GM12865 (cell line): ENCODE results near the gene UBAP1L.

Experiments
- DNase-seq: peaks from one replicate; pipeline ENCODE4 v3.0.0; 2010; ENCODE audit warnings: low read depth
- H3K4me3 ChIP-seq: 2 replicates; pipeline ENCODE4 v1.5.1; 2011; ENCODE audit warnings: mild to moderate bottlenecking, low read depth, low read length, control low read depth
- TF ChIP-seq, protein P1 (sequence below): IDR thresholded peaks from 2 replicates; pipeline ENCODE4 v1.5.1; 2011; ENCODE audit warnings: low read length, control low read depth, low read depth, inconsistent platforms; ENCODE audit not compliant: insufficient read depth; ENCODE audit errors: missing control alignments

The UBAP1L gene

DNA sequence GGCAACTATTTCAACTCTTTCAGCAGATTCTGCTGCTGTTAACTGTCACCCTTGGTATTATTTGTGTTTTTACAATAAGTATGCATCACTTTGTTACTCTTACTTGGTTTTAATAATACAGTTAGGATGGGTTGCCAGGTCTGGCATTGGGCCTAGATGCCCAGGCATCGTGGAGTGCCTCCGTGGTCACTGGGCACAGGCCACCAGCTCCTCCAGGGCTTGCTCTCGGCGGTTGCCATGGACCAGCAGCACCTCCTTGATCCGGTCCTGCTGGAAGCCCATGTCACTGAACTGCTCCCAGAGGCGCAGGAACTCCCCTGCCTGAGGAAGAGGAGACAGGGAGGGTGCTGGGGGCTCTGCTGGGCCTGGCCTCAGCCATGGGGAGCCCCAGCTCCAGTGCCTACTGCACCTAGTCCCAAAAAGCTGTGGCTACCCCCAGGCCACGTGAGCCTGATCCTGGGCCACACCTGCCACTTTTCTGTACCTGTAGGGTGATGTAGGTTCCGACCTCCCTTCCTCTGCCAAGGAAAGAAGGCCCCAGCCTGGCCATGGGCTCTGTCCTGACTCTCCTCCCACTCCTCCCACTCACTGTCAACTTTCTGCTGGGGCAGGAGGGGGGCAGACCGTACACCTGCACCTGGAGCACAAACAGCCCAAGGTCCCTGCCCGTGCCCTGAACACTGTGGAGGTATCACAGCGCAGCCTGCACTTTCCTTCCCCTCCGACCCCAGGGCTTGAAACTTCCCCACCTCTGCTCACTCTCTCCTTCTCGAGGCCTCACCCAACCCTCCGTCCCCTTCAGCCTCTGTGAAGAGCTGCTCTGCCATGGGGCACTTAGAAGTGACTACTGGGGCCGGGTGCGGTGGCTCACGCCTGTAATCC lies 21.8 kb downstream of the UBAP1L start:
- TF ChIP-seq, protein P1, sequence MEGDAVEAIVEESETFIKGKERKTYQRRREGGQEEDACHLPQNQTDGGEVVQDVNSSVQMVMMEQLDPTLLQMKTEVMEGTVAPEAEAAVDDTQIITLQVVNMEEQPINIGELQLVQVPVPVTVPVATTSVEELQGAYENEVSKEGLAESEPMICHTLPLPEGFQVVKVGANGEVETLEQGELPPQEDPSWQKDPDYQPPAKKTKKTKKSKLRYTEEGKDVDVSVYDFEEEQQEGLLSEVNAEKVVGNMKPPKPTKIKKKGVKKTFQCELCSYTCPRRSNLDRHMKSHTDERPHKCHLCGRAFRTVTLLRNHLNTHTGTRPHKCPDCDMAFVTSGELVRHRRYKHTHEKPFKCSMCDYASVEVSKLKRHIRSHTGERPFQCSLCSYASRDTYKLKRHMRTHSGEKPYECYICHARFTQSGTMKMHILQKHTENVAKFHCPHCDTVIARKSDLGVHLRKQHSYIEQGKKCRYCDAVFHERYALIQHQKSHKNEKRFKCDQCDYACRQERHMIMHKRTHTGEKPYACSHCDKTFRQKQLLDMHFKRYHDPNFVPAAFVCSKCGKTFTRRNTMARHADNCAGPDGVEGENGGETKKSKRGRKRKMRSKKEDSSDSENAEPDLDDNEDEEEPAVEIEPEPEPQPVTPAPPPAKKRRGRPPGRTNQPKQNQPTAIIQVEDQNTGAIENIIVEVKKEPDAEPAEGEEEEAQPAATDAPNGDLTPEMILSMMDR, result no peak
- no peak for DNase-seq
- H3K4me3 ChIP-seq, result no peak overlapping the region

DNA sequence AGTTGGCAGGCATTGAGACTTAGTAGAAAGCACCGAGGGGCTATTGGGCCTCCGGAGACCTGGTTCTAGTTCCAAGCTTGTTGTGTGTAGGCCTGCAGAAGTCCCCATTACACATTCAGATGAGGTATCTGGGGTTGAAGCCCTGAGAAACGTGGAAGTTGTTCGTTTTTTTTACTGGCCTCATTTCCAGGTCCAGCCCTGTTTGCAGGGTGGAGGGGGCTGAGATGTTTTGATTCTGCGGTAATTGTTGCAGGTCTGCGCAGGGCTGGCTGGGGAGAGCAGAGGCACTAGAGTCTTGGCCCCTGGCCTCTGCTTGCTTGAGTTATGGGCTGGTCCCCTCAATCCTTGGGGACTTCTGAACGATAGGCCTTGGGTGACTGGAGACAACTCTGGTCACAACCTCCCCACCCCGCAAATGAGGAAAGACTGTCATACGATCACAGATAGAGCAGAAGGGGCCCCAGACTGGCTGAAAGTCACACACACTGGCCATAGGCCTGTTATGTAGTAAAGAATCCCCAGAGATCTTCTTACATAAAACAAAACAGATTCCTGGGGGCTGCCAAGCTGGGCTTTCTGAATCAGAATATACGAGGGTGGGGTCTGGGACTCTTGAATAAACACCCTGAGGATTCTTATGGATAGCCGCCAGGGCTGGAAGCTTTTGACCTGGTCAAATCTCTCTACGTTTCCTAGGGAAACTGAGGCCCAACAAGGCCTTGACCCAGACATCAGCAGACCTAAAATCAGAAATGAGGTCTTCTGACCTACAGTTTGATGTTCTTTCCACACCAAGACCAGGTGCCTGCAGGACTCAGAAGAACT lies 22.8 kb downstream of the UBAP1L start:
- DNase-seq, result no peak
- TF ChIP-seq, protein P1, result no peak
- H3K4me3 ChIP-seq, result no peak overlapping the region

DNA sequence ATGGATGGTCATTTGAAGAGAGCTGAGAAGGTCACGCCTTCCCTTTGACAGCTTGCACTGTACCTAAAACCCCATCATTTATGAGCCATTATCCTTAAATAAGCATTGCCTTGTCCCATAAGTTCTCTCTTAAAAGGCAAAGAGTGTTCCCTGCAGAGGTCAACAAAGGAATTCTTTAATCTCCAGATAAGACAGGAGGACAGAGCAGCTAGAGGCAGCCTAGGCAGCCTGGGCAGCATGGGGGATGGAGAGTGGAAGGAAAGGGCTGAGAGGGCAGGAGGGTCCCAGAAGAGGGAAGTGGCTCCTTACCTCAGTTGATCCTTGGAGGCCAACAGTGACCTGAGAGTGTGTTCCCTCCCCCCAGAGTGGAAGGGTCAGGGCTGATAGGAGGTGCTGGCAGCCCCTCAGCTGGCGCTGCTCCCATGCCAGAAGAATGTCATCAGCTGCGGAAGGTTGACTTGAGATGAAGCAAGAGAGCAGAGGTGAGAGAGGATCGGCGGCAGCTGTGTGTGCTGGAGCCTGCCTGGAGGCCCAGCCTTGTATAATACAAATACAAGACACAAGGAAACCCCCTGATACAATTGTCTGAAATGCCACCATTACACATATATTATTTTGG lies 25.7 kb downstream of the UBAP1L start:
- TF ChIP-seq, protein P1, result no peak
- DNase-seq, result no peak
- no peak overlapping the region for H3K4me3 ChIP-seq

DNA sequence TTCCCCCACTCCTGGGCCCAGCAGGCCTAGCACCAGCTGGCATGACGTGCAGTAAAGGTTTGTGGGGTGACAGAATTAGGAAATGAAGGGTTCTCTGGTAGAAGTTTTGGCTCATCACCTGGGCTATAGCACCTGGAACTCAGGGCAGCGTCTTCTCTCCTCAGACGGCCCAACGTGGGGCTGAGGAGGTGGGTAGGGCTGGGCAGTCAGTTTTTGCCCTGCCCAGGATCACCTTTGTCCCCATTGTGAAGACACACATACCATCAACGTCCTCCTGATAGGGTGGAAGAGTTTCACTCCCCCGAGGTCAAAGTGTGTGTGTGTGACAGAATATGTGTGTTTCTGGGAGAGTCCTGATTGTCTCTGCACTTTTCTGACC lies 26.4 kb downstream of the UBAP1L start:
- H3K4me3 ChIP-seq, result no peak overlapping the region
- DNase-seq, result no peak
- TF ChIP-seq, protein P1, result no peak

- DNase-seq, result no peak
Measured at GRCh38 chr15:65087873-65088642, 26.9 kb downstream of the UBAP1L start.

GRCh38 chr15:65087411-65087810 lies 27.6 kb downstream of the UBAP1L start:
- H3K4me3 ChIP-seq, result no peak overlapping the region

More at GRCh38 chr15:65087873-65088642, 26.9 kb downstream of the UBAP1L start:
- H3K4me3 ChIP-seq, result no peak overlapping the region
- TF ChIP-seq, protein P1, result no peak

More at GRCh38 chr15:65087411-65087810, 27.6 kb downstream of the UBAP1L start:
- TF ChIP-seq, protein P1, result no peak
- no peak for DNase-seq
